HepG2 (cell line): ENCODE data around the gene PNP. TPM values are rescaled to one million over a fixed set of nuclear protein-coding genes. Genes with fewer than 3 reads are reported as not detected.

ENCODE experiments used
- ASH2L ChIP-seq: fragments of 300-600, 200-600 bp; sonication (generic); IDR thresholded peaks from 2 replicates; pipeline ENCODE4 v1.7.0; 2017; ENCODE audit warnings: low read depth, mild to moderate bottlenecking, moderate library complexity, mixed read lengths, low read length; ENCODE audit not compliant: insufficient read length
- BRCA1 ChIP-seq: sonication (generic); formaldehyde crosslinking; IDR thresholded peaks from 2 replicates; pipeline ENCODE4 v1.4.0; 2020; ENCODE audit warnings: missing genetic modification reagents
- CENPX ChIP-seq: sonication (generic); formaldehyde crosslinking; IDR thresholded peaks from 2 replicates; pipeline ENCODE4 v1.9.0; 2021; ENCODE audit warnings: mild to moderate bottlenecking, missing genetic modification reagents, moderate library complexity
- ETV6 ChIP-seq: sonication (generic); formaldehyde crosslinking; conservative IDR thresholded peaks from 2 replicates; pipeline ENCODE4 v1.4.0; 2020; ENCODE audit warnings: missing genetic modification reagents
- FOSL2 ChIP-seq: sonication (generic); formaldehyde crosslinking; IDR thresholded peaks from 2 replicates; pipeline ENCODE4 v1.4.0; 2020; ENCODE audit warnings: missing genetic modification reagents
- HES4 ChIP-seq: sonication (generic); formaldehyde crosslinking; IDR thresholded peaks from 2 replicates; pipeline ENCODE4 v1.9.0; 2021; ENCODE audit warnings: mild to moderate bottlenecking, missing genetic modification reagents, borderline replicate concordance
- IKZF4 ChIP-seq: sonication (generic); formaldehyde crosslinking; IDR thresholded peaks from 2 replicates; pipeline ENCODE4 v1.5.1; 2020; ENCODE audit warnings: borderline replicate concordance, mild to moderate bottlenecking, low read depth, missing genetic modification reagents; ENCODE audit errors: not compliant biosample characterization
- IRF2 ChIP-seq: IDR thresholded peaks from 2 replicates; pipeline ENCODE4 v1.6.1; 2018; ENCODE audit warnings: missing genetic modification reagents, missing compliant biosample characterization
- KDM2A ChIP-seq: sonication (generic); formaldehyde crosslinking; IDR thresholded peaks from 2 replicates; pipeline ENCODE4 v1.4.0; 2020; ENCODE audit warnings: low read depth, missing genetic modification reagents, borderline replicate concordance
- MTF1 ChIP-seq: sonication (generic); formaldehyde crosslinking; IDR thresholded peaks from 2 replicates; pipeline ENCODE4 v1.5.0; 2020; ENCODE audit warnings: missing genetic modification reagents
- NCOR1 ChIP-seq: fragments of 200-600 bp; sonication (generic); IDR thresholded peaks from 2 replicates; pipeline ENCODE4 v1.7.0; 2017; ENCODE audit warnings: antibody characterized with exemption, low read length, borderline replicate concordance
- NONO ChIP-seq, 2 experiments: fragments of 450-650 bp in 1 of 2; sonication (generic) in 1 of 2; formaldehyde crosslinking in 1 of 2; IDR thresholded peaks in 1 of 2; conservative IDR thresholded peaks in 1 of 2; 2 replicates each; pipeline versions ENCODE4 v1.6.1 to v1.8.0; 2017 to 2022; ENCODE audit warnings: mild to moderate bottlenecking in 1 of 2, missing genetic modification reagents in 1 of 2, moderate library complexity in 1 of 2
- PHF21A ChIP-seq: sonication (generic); formaldehyde crosslinking; IDR thresholded peaks from 2 replicates; pipeline ENCODE4 v1.5.0; 2020; ENCODE audit warnings: mild to moderate bottlenecking, missing genetic modification reagents
- PRPF4 ChIP-seq: fragments of 200-400 bp; formaldehyde crosslinking; IDR thresholded peaks from 2 replicates; pipeline ENCODE4 v1.6.1; 2016; ENCODE audit warnings: low read length, low read depth; ENCODE audit not compliant: poor library complexity, severe bottlenecking
- RFX1 ChIP-seq: fragments of 450-650 bp; IDR thresholded peaks from 2 replicates; pipeline ENCODE4 v1.6.1; 2017
- TAF15 ChIP-seq: fragments of 200-400 bp; formaldehyde crosslinking; IDR thresholded peaks from one replicate; pipeline ENCODE4 v1.6.1; 2018; ENCODE audit warnings: mild to moderate bottlenecking, low read depth, low read length; ENCODE audit not compliant: poor library complexity, severe bottlenecking
- ZBTB7B ChIP-seq: sonication (generic); formaldehyde crosslinking; IDR thresholded peaks from 2 replicates; pipeline ENCODE4 v1.4.0; 2020; ENCODE audit warnings: missing genetic modification reagents
- ZNF543 ChIP-seq: sonication (generic); formaldehyde crosslinking; IDR thresholded peaks from 2 replicates; pipeline ENCODE4 v1.4.0; 2020; ENCODE audit warnings: mild to moderate bottlenecking, missing genetic modification reagents
- ZNF7 ChIP-seq: IDR thresholded peaks from 2 replicates; pipeline ENCODE4 v1.6.1; 2016; ENCODE audit warnings: missing biosample characterization, missing genetic modification reagents
- ZNF720 ChIP-seq: sonication (generic); formaldehyde crosslinking; IDR thresholded peaks from 2 replicates; pipeline ENCODE4 v1.4.0; 2020; ENCODE audit warnings: missing genetic modification reagents
- polyA plus RNA-seq, 8 experiments: library from polyadenylated mRNA; depleted of rRNA in 3 of 8; stranded (reverse) in 7 of 8; unstranded in 1 of 8; fragments of >200 nt; fragmentation: Illumina TruSeq in 4 of 8; extraction: Trizol in 4 of 8; gene quantifications; 2 replicates each; pipeline versions ENCODE4 v1.2.1 to v1.2.3, GENCODE V29; 2011 to 2016; ENCODE audit warnings: low read depth in 4 of 8, missing spikeins in 1 of 8, mixed read lengths in 1 of 8; ENCODE audit not compliant: insufficient read depth in 1 of 8
- total RNA-seq, 5 experiments: library from RNA; depleted of rRNA; stranded (reverse); fragments of >200 nt; fragmentation: Illumina TruSeq; extraction: Trizol; gene quantifications; 2 replicates each; pipeline ENCODE4 v1.2.3, GENCODE V29; 2016; ENCODE audit warnings: low read depth in 1 of 5
- TF ChIP-seq, protein P1 (sequence below): sonication (generic); formaldehyde crosslinking; IDR thresholded peaks from 2 replicates; pipeline ENCODE4 v1.4.0; 2020; ENCODE audit warnings: missing genetic modification reagents
- TF ChIP-seq, protein P2 (sequence below): sonication (generic); formaldehyde crosslinking; IDR thresholded peaks from 2 replicates; pipeline ENCODE4 v1.5.1; 2020; ENCODE audit warnings: mild to moderate bottlenecking, missing genetic modification reagents, moderate library complexity
- TF ChIP-seq, protein P3 (sequence below): sonication (generic); formaldehyde crosslinking; IDR thresholded peaks from 2 replicates; pipeline ENCODE4 v1.5.1; 2020; ENCODE audit warnings: missing genetic modification reagents, mild to moderate bottlenecking, borderline replicate concordance

The PNP gene
- total and polyA plus RNA-seq, 2 of the 13 experiments (the other 11 are each of a cell fraction or from before 2014, with no cell fraction given) = 45.4 to 74.8 TPM

DNA sequence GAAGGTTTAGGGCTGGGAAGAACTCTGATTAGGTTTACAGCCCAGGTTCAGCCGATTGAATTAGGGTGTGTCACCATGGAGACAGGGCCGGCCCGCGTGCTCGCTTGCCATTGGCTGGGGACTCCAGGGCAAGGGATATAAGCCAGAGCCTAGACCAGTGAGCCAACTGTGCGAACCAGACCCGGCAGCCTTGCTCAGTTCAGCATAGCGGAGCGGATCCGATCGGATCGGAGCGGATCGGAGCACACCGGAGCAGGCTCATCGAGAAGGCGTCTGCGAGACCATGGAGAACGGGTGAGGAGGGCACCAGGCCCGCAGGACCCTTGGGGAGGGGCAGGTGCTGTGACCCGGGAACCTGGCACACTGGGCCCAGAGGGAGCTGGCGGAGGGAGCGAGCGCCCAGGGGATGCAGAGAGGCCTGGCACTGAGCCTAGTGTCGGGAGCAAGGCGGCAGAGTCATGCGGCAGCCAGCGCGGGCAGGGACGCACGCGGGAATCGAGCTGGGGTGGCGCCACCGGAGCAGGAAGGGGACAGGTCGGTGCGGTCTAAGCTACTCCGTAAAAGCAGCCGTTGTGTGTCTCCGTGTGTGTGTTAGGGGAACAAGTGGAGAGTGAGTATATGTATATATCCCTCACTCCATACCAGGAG, at the start of gene PNP (continued):
- TF ChIP-seq ZNF720 (CRISPR knock-in tag) = no peak
- peak; percentile 70 for TF ChIP-seq ASH2L
- TF ChIP-seq CENPX = no peak
- TF ChIP-seq MTF1 (CRISPR knock-in tag) = no peak
- TF ChIP-seq KDM2A (CRISPR knock-in tag) = peak; percentile 95
- TF ChIP-seq PHF21A (CRISPR knock-in tag) = 0 out of 2 replicates have a peak, but pooled peaks have one; percentile 54
- peak; percentile 91 for TF ChIP-seq ETV6 (CRISPR knock-in tag)
- TF ChIP-seq ZBTB7B = peak; percentile 60; the same call in 1 of the 2 replicates
- peak; percentile 83 for TF ChIP-seq RFX1
- TF ChIP-seq, protein P1, sequence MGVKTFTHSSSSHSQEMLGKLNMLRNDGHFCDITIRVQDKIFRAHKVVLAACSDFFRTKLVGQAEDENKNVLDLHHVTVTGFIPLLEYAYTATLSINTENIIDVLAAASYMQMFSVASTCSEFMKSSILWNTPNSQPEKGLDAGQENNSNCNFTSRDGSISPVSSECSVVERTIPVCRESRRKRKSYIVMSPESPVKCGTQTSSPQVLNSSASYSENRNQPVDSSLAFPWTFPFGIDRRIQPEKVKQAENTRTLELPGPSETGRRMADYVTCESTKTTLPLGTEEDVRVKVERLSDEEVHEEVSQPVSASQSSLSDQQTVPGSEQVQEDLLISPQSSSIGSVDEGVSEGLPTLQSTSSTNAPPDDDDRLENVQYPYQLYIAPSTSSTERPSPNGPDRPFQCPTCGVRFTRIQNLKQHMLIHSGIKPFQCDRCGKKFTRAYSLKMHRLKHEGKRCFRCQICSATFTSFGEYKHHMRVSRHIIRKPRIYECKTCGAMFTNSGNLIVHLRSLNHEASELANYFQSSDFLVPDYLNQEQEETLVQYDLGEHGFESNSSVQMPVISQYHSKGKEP (CRISPR knock-in tag) = 0 out of 2 replicates have a peak, but pooled peaks have one; percentile 33
- no peak for TF ChIP-seq PRPF4
- peak; percentile 26; the same call in 1 of the 2 replicates for TF ChIP-seq HES4
- peak; percentile 78 for TF ChIP-seq ZNF543
- peak; percentile 54; the same call in 1 of the 2 replicates for TF ChIP-seq FOSL2 (CRISPR knock-in tag)
- TF ChIP-seq, protein P2, sequence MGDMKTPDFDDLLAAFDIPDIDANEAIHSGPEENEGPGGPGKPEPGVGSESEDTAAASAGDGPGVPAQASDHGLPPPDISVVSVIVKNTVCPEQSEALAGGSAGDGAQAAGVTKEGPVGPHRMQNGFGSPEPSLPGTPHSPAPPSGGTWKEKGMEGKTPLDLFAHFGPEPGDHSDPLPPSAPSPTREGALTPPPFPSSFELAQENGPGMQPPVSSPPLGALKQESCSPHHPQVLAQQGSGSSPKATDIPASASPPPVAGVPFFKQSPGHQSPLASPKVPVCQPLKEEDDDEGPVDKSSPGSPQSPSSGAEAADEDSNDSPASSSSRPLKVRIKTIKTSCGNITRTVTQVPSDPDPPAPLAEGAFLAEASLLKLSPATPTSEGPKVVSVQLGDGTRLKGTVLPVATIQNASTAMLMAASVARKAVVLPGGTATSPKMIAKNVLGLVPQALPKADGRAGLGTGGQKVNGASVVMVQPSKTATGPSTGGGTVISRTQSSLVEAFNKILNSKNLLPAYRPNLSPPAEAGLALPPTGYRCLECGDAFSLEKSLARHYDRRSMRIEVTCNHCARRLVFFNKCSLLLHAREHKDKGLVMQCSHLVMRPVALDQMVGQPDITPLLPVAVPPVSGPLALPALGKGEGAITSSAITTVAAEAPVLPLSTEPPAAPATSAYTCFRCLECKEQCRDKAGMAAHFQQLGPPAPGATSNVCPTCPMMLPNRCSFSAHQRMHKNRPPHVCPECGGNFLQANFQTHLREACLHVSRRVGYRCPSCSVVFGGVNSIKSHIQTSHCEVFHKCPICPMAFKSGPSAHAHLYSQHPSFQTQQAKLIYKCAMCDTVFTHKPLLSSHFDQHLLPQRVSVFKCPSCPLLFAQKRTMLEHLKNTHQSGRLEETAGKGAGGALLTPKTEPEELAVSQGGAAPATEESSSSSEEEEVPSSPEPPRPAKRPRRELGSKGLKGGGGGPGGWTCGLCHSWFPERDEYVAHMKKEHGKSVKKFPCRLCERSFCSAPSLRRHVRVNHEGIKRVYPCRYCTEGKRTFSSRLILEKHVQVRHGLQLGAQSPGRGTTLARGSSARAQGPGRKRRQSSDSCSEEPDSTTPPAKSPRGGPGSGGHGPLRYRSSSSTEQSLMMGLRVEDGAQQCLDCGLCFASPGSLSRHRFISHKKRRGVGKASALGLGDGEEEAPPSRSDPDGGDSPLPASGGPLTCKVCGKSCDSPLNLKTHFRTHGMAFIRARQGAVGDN (CRISPR knock-in tag) = peak; percentile 97
- no peak for TF ChIP-seq NONO (IDR thresholded peaks at IDR 0.05)
- peak; percentile 97 for TF ChIP-seq NONO (CRISPR knock-in tag; conservative IDR thresholded peaks at IDR 0.05)
- peak; percentile 82 for TF ChIP-seq IKZF4 (CRISPR knock-in tag)
- TF ChIP-seq NCOR1 = no peak
- TF ChIP-seq ZNF7 (CRISPR knock-in tag) = no peak
- peak; percentile 68 for TF ChIP-seq IRF2 (CRISPR knock-in tag)
- TF ChIP-seq, protein P3, sequence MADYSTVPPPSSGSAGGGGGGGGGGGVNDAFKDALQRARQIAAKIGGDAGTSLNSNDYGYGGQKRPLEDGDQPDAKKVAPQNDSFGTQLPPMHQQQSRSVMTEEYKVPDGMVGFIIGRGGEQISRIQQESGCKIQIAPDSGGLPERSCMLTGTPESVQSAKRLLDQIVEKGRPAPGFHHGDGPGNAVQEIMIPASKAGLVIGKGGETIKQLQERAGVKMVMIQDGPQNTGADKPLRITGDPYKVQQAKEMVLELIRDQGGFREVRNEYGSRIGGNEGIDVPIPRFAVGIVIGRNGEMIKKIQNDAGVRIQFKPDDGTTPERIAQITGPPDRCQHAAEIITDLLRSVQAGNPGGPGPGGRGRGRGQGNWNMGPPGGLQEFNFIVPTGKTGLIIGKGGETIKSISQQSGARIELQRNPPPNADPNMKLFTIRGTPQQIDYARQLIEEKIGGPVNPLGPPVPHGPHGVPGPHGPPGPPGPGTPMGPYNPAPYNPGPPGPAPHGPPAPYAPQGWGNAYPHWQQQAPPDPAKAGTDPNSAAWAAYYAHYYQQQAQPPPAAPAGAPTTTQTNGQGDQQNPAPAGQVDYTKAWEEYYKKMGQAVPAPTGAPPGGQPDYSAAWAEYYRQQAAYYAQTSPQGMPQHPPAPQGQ (CRISPR knock-in tag) = no peak
- TF ChIP-seq BRCA1 (CRISPR knock-in tag) = 0 out of 2 replicates have a peak, but pooled peaks have one; percentile 28
- TF ChIP-seq TAF15 = peak; percentile 92
